GM12865 (cell line): ENCODE measurements around the gene SLC24A3.
"Not testable (repeated sequence)": the region's sequence is repeated elsewhere in the genome, so short reads cannot be mapped to it uniquely, and the experiment has no call there.

Experiments
- DNase-seq: peaks from one replicate; pipeline ENCODE4 v3.0.0; 2010; ENCODE audit warnings: low read depth
- H3K4me3 ChIP-seq: 2 replicates; pipeline ENCODE4 v1.5.1; 2011; ENCODE audit warnings: mild to moderate bottlenecking, low read depth, low read length, control low read depth
- TF ChIP-seq, protein P1 (sequence below): IDR thresholded peaks from 2 replicates; pipeline ENCODE4 v1.5.1; 2011; ENCODE audit warnings: low read length, control low read depth, low read depth, inconsistent platforms; ENCODE audit not compliant: insufficient read depth; ENCODE audit errors: missing control alignments

Gene SLC24A3

DNA sequence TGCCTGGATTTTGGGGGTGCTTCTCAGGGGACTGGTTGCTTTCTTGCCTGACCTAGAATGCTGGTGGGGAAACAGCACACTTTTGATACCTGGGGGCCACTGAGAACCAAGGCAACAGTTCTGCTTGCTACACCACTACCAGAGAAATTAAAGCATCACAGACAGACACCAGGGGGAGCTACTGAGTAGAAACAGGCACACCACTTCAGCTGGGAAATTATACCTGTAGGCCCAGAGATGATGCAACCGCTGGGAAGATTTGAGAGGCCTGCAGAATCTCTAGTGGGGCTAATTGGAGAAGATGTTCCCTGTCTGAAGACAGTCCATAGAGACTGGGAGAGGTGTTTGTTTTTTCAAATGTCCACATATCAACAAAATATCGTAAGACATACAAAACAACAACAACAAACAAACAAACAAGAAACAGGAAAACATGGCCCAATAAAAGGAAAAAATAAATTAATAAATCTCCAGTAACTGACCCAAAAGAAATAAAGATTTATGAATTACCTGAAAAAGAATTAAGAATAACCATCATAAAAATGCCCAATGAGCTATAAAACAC lies 416.2 kb downstream of the SLC24A3 start:
- DNase-seq = peak; percentile 77
- TF ChIP-seq, protein P1, sequence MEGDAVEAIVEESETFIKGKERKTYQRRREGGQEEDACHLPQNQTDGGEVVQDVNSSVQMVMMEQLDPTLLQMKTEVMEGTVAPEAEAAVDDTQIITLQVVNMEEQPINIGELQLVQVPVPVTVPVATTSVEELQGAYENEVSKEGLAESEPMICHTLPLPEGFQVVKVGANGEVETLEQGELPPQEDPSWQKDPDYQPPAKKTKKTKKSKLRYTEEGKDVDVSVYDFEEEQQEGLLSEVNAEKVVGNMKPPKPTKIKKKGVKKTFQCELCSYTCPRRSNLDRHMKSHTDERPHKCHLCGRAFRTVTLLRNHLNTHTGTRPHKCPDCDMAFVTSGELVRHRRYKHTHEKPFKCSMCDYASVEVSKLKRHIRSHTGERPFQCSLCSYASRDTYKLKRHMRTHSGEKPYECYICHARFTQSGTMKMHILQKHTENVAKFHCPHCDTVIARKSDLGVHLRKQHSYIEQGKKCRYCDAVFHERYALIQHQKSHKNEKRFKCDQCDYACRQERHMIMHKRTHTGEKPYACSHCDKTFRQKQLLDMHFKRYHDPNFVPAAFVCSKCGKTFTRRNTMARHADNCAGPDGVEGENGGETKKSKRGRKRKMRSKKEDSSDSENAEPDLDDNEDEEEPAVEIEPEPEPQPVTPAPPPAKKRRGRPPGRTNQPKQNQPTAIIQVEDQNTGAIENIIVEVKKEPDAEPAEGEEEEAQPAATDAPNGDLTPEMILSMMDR = peak; percentile 75

DNA sequence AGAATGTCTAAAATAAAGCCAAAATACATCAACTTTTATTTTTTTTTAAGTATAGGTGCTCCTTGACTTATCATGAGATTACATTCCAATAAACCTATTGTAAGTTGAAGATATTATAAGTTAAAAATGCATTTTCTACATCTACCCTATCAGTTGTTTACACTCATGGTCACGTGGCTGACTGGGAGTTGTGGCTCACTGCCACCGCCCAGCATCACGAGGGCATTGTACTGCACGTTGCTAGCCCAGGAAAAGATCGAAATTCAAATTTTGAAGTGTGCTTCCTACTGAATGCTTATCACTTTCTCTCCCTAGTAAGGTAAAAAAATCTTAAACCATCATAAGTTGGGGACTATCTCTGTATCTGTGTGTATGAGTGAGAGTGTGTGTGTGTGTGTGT lies 419.0 kb downstream of the SLC24A3 start:
- no peak for DNase-seq

More for the DNA sequence above, 416.2 kb downstream of the SLC24A3 start:
- H3K4me3 ChIP-seq = no peak overlapping the region

DNA sequence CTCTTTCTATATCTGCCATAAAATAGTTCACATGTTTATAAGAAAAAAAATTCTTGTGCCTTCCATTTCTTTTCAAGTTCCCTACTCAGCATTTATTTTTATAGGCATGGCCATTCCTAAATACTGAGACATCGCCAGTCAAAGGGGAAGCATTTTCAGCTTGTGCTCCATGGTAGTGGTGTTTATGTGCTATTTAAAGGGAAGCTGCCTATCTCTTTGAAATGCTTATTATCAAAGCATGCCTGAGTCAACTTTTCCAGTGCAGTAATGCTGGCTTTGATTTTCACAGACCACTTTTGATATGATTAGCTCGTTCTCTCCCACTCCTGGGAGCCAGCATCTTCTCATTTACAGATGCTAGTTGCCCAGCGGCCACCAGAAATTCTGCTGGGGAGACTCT lies 421.5 kb downstream of the SLC24A3 start:
- TF ChIP-seq, protein P1 = no peak
- DNase-seq = no peak
- H3K4me3 ChIP-seq = no peak overlapping the region

More for the DNA sequence above, 419.0 kb downstream of the SLC24A3 start:
- TF ChIP-seq, protein P1 = no peak
- H3K4me3 ChIP-seq = no peak overlapping the region

DNA sequence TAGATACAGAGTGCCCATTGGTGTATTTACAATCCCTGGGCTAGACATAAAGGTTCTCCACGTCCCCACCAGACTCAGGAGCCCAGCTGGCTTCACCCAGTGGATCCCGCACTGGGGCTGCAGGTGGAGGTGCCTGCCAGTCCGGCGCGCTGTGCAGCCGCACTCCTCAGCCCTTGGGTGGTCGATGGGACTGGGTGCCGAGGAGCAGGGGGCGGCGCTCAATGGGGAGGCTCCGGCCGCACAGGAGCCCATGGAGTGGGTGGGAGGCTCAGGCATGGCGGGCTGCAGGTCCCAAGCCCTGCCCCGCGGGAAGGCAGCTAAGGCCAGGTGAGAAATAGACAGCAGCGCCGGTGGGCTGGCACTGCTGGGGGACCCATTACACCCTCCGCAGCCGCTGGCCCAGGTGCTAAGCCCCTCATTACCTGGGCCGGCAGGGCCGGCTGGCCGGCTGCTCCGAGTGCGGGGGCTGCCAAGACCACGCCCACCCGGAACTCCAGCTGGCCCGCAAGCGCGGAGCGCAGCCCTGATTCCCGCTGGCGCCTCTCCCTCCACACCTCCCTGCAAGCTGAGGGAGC lies 427.1 kb downstream of the SLC24A3 start:
- not testable (repeated sequence) for DNase-seq, H3K4me3 ChIP-seq

DNA sequence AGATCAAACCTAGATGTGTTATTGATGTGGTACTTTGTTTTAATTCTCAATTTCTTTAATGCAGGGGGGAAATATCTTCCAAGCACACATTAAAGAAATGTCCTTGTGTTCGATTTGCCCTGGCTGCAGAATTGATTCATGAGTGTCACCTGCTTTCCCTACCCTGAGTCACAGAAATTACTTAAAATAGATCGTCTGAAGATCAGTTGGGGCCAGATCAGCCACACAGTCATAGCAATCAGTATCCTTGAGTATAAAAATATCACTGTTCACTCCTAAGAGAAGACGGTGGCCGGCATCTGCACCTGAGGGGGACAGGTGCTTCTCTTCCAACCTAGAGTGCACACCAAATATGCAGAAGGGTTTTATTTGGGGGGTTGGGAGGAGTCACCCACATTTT lies 430.4 kb downstream of the SLC24A3 start:
- DNase-seq = no peak
- TF ChIP-seq, protein P1 = no peak
- no peak overlapping the region for H3K4me3 ChIP-seq

DNA sequence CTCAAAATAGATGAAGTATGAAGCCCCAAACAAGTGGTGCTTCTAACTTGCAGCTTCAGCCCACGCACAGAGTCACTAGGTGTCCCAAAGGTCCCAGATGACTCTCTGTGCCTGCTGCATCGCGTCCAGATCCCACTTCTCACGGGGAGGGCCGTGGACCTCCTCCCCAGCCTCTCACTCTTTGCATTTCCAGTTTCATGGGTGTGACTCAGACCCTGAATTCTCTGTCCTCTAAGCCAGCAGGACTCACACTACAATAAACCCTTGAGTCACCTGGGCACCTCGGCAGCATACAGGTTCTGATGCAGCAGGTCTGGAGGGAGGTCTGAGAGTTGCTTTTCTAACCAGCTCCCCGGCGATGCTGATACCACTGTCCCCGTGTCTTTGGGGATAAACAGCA lies 431.6 kb downstream of the SLC24A3 start:
- TF ChIP-seq, protein P1 = no peak
- H3K4me3 ChIP-seq = no peak overlapping the region
- DNase-seq = no peak

DNA sequence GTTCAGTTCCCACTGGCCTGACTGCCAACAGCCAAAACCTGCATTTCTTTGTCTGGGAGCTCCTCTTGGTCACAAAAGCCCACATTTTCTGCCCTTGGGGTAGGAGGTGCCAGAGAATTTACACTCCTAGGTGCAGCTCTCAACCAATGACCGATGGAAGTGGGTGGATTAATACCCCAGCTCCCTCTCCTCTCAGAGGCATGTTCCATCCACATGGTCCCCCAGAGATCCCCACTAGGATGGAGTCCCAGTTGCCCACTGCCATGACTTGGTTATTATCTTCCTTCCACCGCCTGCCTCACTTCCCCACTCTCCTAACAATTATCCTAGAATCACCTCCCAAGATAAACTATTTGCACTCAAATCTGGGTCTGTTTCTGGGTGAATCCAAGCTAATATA lies 434.5 kb downstream of the SLC24A3 start:
- H3K4me3 ChIP-seq = no peak overlapping the region
- no peak for DNase-seq
- TF ChIP-seq, protein P1 = no peak
